Measurements from ENCODE around the gene ACKR2.

GRCh38 chr3:42901073-42901415 is 91.8 kb downstream of the ACKR2 start:
- no peak for TF ChIP-seq CTCF (IDR thresholded peaks at IDR 0.05)
- no peak for TF ChIP-seq POLR2A (IDR thresholded peaks at IDR 0.05)
